Vagina (tissue), 2 donors: Measurements from ENCODE around the gene C16orf95.

Source experiments
- CTCF ChIP-seq, 3 experiments: fragments of 450-650 bp in 2 of 3; fragments of 200-600 bp in 1 of 3; sonication (generic) in 1 of 3; IDR thresholded peaks; one replicate each; pipeline ENCODE4 v1.5.1; 2017 to 2019; ENCODE audit warnings: antibody characterized with exemption in 3 of 3, mild to moderate bottlenecking in 2 of 3, moderate library complexity in 2 of 3
- POLR2A ChIP-seq, 2 donors: fragments of 450-650 bp; IDR thresholded peaks; one replicate each; pipeline ENCODE4 v1.6.1; 2017; ENCODE audit warnings: antibody characterized with exemption in 2 of 2, mild to moderate bottlenecking in 2 of 2, moderate library complexity in 2 of 2
- POLR2AphosphoS5 ChIP-seq, 2 donors: sonication (generic); formaldehyde crosslinking; IDR thresholded peaks; one replicate each; pipeline ENCODE4 v1.9.0; 2017; ENCODE audit warnings: antibody characterized with exemption in 2 of 2, mild to moderate bottlenecking in 2 of 2, low read depth in 1 of 2; ENCODE audit not compliant: insufficient read depth in 1 of 2

GRCh38 chr16:87328846-87329245, 11.7 kb upstream of the C16orf95 start:
- TF ChIP-seq CTCF (IDR thresholded peaks at IDR 0.05): no peak
- peak; percentile 53 to 69 for TF ChIP-seq POLR2AphosphoS5 (IDR thresholded peaks at IDR 0.05; ENCODE audit: insufficient read depth in 1 of 2, low read depth in 1 of 2)
- TF ChIP-seq POLR2A (IDR thresholded peaks at IDR 0.05): no peak
